NCI-H526 treated with DMSO at 0.1 percent for 48 hours (cell line): ENCODE measurements around the gene PTPRCAP.
A peak's percentile ranks its signal among the peaks of the same experiment; 100 is the strongest.

Experiments
- DNase-seq: peaks from one replicate; lab custom pipeline; 2025; lab: John Stamatoyannopoulos, UW

The PTPRCAP gene

GRCh38 chr11:67465189-67465510, 27.7 kb upstream of the PTPRCAP start:
- DNase-seq: no peak

GRCh38 chr11:67464411-67465188, 27.1 kb upstream of the PTPRCAP start:
- peak; percentile 91 for DNase-seq

GRCh38 chr11:67463680-67464410, 26.4 kb upstream of the PTPRCAP start:
- DNase-seq: no peak

GRCh38 chr11:67463186-67463585, 25.7 kb upstream of the PTPRCAP start:
- DNase-seq: no peak

GRCh38 chr11:67458266-67458665, 20.8 kb upstream of the PTPRCAP start:
- no peak for DNase-seq

- no peak for DNase-seq
These were observed 20.0 kb upstream of the PTPRCAP start for GRCh38 chr11:67457453-67457852.

- no peak for DNase-seq
These were observed 18.7 kb upstream of the PTPRCAP start for GRCh38 chr11:67456068-67456705.

GRCh38 chr11:67455054-67455453, 17.6 kb upstream of the PTPRCAP start, which contains the start of gene CABP4:
TSS of gene CABP4 (plus strand) at chr11:67455354. CDS start at chr11:67455424, 70 bp downstream.
- no peak for DNase-seq

- DNase-seq: no peak
These were observed 16.6 kb upstream of the PTPRCAP start for GRCh38 chr11:67453816-67454732.

- no peak for DNase-seq
These were observed 14.9 kb upstream of the PTPRCAP start, which contains the start of gene GPR152 for GRCh38 chr11:67452141-67452952. TSS of gene GPR152 (minus strand) at chr11:67452729. CDS start at chr11:67452724, 5 bp downstream.

GRCh38 chr11:67451658-67451976, 14.1 kb upstream of the PTPRCAP start:
- no peak for DNase-seq

GRCh38 chr11:67450796-67451657, 13.5 kb upstream of the PTPRCAP start:
- no peak for DNase-seq

- no peak for DNase-seq
These were observed 11.8 kb upstream of the PTPRCAP start for GRCh38 chr11:67449116-67449844.

GRCh38 chr11:67448220-67448609, 10.7 kb upstream of the PTPRCAP start:
- no peak for DNase-seq

- DNase-seq: no peak
These were observed 8.0 kb upstream of the PTPRCAP start for GRCh38 chr11:67445515-67445914.

GRCh38 chr11:67442504-67443404, 5.3 kb upstream of the PTPRCAP start:
- DNase-seq: no peak

GRCh38 chr11:67441731-67442351, 4.4 kb upstream of the PTPRCAP start:
- DNase-seq: no peak

- DNase-seq: no peak
These were observed 3.6 kb upstream of the PTPRCAP start for GRCh38 chr11:67441098-67441563.
